Sigmoid colon (tissue), 7 donors: ENCODE measurements around the gene BAX. TPM values are rescaled to one million over a fixed set of nuclear protein-coding genes. Genes with fewer than 3 reads are reported as not detected.

Source experiments
- DNase-seq: peaks from one replicate; pipeline ENCODE4 v3.0.0-alpha.2; 2019
- H3K27ac ChIP-seq, 4 donors: fragments of 200-600 bp; sonication (generic); one replicate each; pipeline ENCODE4 v1.5.1; 2016 to 2019; ENCODE audit warnings: mild to moderate bottlenecking in 1 of 4
- H3K27me3 ChIP-seq, 3 donors: fragments of 200-600 bp; sonication (generic); one replicate each; pipeline ENCODE4 v1.5.1; 2019; ENCODE audit warnings: mild to moderate bottlenecking in 1 of 3
- H3K36me3 ChIP-seq, 4 donors: fragments of 200-600 bp; sonication (generic); one replicate each; pipeline ENCODE4 v1.5.1; 2016 to 2019
- H3K4me1 ChIP-seq, 4 donors: fragments of 200-600 bp; sonication (generic); one replicate each; pipeline ENCODE4 v1.5.1; 2017 to 2019
- H3K4me3 ChIP-seq, 4 donors: fragments of 200-600 bp; sonication (generic); one replicate each; pipeline ENCODE4 v1.5.1; 2017 to 2019; ENCODE audit warnings: mild to moderate bottlenecking in 2 of 4, moderate library complexity in 1 of 4
- H3K9me3 ChIP-seq, 4 donors: fragments of 200-600 bp in 3 of 4; sonication (generic) in 3 of 4; one replicate each; pipeline versions ENCODE4 v1.5.1 to v1.6.1; 2013 to 2019
- EP300 ChIP-seq, 4 donors: sonication (generic); formaldehyde crosslinking; IDR thresholded peaks; one replicate each; pipeline ENCODE4 v1.6.1; 2017; ENCODE audit warnings: antibody characterized with exemption in 4 of 4
- POLR2A ChIP-seq, 2 donors: fragments of 450-650 bp; IDR thresholded peaks; one replicate each; pipeline ENCODE4 v1.6.1; 2016; ENCODE audit warnings: antibody characterized with exemption in 2 of 2, mild to moderate bottlenecking in 2 of 2, moderate library complexity in 2 of 2
- POLR2AphosphoS5 ChIP-seq, 4 donors: sonication (generic); formaldehyde crosslinking; IDR thresholded peaks; one replicate each; pipeline ENCODE4 v1.6.1; 2017; ENCODE audit warnings: antibody characterized with exemption in 4 of 4
- WGBS, 2 donors: extraction: QIAGEN DNeasy Blood & Tissue Kit; methylation state at CpG; one replicate each; pipeline ENCODE4 v1.1.7; 2013; 5-methylcytosine and 5-hydroxymethylcytosine counted together
- intact Hi-C: fragments of 100-400 bp; cut with DNase I; formaldehyde crosslinking; loops from one replicate; pipeline ENCODE4 v1.15.1; 2023
- polyA plus RNA-seq, 3 donors: library from polyadenylated mRNA; stranded (reverse); fragments of 200-250 nt; gene quantifications; one replicate each; pipeline ENCODE4 v1.2.3, GENCODE V29; 2013
- total RNA-seq, 4 donors: library from RNA; depleted of rRNA; stranded (reverse); fragments of >200 nt; gene quantifications; one replicate each; pipeline ENCODE4 v1.1.0, GENCODE V29; 2016
- TF ChIP-seq, protein P1 (sequence below), 4 experiments: fragments of 450-650 bp in 3 of 4; fragments of 200-600 bp in 1 of 4; IDR thresholded peaks; one replicate each; pipeline ENCODE4 v1.5.1; 2016 to 2019; ENCODE audit warnings: antibody characterized with exemption in 4 of 4, mild to moderate bottlenecking in 3 of 4, moderate library complexity in 2 of 4
- donor health status: healthy with polysubstance abuse.
- donor health status: Bipolar disorder and iron deficiency.
- donor health status: healthy.

The BAX gene
- total and polyA plus RNA-seq, 7 donors = 17.9 to 216 (median 61.5) TPM

- TF ChIP-seq, protein P1, sequence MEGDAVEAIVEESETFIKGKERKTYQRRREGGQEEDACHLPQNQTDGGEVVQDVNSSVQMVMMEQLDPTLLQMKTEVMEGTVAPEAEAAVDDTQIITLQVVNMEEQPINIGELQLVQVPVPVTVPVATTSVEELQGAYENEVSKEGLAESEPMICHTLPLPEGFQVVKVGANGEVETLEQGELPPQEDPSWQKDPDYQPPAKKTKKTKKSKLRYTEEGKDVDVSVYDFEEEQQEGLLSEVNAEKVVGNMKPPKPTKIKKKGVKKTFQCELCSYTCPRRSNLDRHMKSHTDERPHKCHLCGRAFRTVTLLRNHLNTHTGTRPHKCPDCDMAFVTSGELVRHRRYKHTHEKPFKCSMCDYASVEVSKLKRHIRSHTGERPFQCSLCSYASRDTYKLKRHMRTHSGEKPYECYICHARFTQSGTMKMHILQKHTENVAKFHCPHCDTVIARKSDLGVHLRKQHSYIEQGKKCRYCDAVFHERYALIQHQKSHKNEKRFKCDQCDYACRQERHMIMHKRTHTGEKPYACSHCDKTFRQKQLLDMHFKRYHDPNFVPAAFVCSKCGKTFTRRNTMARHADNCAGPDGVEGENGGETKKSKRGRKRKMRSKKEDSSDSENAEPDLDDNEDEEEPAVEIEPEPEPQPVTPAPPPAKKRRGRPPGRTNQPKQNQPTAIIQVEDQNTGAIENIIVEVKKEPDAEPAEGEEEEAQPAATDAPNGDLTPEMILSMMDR (IDR thresholded peaks at IDR 0.05) = no peak
- TF ChIP-seq POLR2A (IDR thresholded peaks at IDR 0.05) (no peak), POLR2AphosphoS5 (IDR thresholded peaks at IDR 0.05) (no peak), EP300 (IDR thresholded peaks at IDR 0.05) (no peak)
- Histone ChIP-seq H3K27ac (no peak overlapping the region), H3K36me3 (peaks cover 28 to 97% (median 70%) of the 10 kb centered on the region in 4 donors), H3K9me3 (no peaks in the 10 kb centered on the region), H3K4me1 (no peaks in the 10 kb centered on the region), H3K4me3 (no peak overlapping the region), H3K27me3 (no peaks in the 10 kb centered on the region)
- no peak for DNase-seq
- 87 to 95% methylated on average over 2 of the region's 2 CpGs for WGBS, 2 donors
- intact Hi-C loops = loop anchor here (5.0 kb wide), 1 partner anchor 46 kb away; no protein-coding TSS in a partner anchor
These were observed 43.9 kb upstream of the BAX start for GRCh38 chr19:48910803-48911202.

GRCh38 chr19:48913114-48913889 is 41.4 kb upstream of the BAX start:
- Histone ChIP-seq H3K9me3 (no peaks in the 10 kb centered on the region), H3K4me1 (no peaks in the 10 kb centered on the region), H3K36me3 (peaks cover 28 to 97% (median 61%) of the 10 kb centered on the region in 4 donors), H3K4me3 (no peak overlapping the region), H3K27ac (no peak overlapping the region), H3K27me3 (no peaks in the 10 kb centered on the region)
- DNase-seq = no peak
- TF ChIP-seq POLR2AphosphoS5 (IDR thresholded peaks at IDR 0.05) (no peak), POLR2A (IDR thresholded peaks at IDR 0.05) (no peak), EP300 (IDR thresholded peaks at IDR 0.05) (no peak)
- TF ChIP-seq, protein P1 (IDR thresholded peaks at IDR 0.05) = no peak
- 96 to 97% methylated on average over 9 of the region's 9 CpGs for WGBS, 2 donors
- intact Hi-C loops = loop anchor here (5.0 kb wide), 1 partner anchor 44 kb away; no protein-coding TSS in a partner anchor

GRCh38 chr19:48914181-48914580 is 40.5 kb upstream of the BAX start:
- Histone ChIP-seq H3K27me3 (no peaks in the 10 kb centered on the region), H3K4me1 (no peaks in the 10 kb centered on the region), H3K9me3 (no peaks in the 10 kb centered on the region), H3K4me3 (no peak overlapping the region), H3K27ac (no peak overlapping the region), H3K36me3 (peaks cover 28 to 99% (median 60%) of the 10 kb centered on the region in 4 donors)
- TF ChIP-seq, protein P1 (IDR thresholded peaks at IDR 0.05) = no peak
- no peak for TF ChIP-seq POLR2A (IDR thresholded peaks at IDR 0.05)
- no peak for TF ChIP-seq POLR2AphosphoS5 (IDR thresholded peaks at IDR 0.05)
- TF ChIP-seq EP300 (IDR thresholded peaks at IDR 0.05) = no peak
- DNase-seq = no peak
- intact Hi-C loops = loop anchor here (5.0 kb wide), 1 partner anchor 43 kb away; no protein-coding TSS in a partner anchor
- 95 to 97% methylated on average over 8 of the region's 8 CpGs for WGBS, 2 donors

DNA sequence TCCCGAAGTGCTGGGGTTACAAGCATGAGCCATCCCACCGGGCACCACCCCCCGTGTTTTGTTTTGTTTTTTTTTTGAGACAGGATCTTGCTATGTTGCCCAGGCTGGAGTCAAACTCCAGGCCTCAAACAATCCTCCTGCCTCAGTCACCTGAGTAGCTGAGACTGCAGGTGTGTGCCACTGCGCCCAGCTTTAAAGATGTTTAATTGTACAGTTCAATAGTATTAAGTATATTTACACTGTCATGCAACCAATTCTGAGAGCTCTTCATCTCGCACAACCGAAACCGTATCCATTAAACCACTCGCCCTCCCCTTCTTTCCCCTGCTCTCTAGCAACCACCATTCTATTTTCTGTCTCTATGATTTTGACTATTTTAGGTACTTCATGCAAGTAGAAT is 38.9 kb upstream of the BAX start:
- WGBS, 2 donors = 90 to 91% methylated on average over 8 of the region's 8 CpGs
- H3K27me3 ChIP-seq = no peaks in the 10 kb centered on the region
- H3K9me3 ChIP-seq = no peaks in the 10 kb centered on the region
- peaks cover 26 to 97% (median 51%) of the 10 kb centered on the region in 4 donors for H3K36me3 ChIP-seq
- no peak for DNase-seq
- TF ChIP-seq POLR2AphosphoS5 (IDR thresholded peaks at IDR 0.05) = no peak
- TF ChIP-seq, protein P1 (IDR thresholded peaks at IDR 0.05) = no peak
- no peak for TF ChIP-seq EP300 (IDR thresholded peaks at IDR 0.05)
- H3K4me3 ChIP-seq = no peak overlapping the region
- H3K4me1 ChIP-seq = no peaks in the 10 kb centered on the region
- intact Hi-C loops = no loop called here
- no peak overlapping the region for H3K27ac ChIP-seq
